Measurements from ENCODE around the gene TNFRSF13B. TPM values are rescaled to one million over a fixed set of nuclear protein-coding genes. Genes with fewer than 3 reads are reported as not detected.

TNFRSF13B gene
- not detected for total RNA-seq

DNA sequence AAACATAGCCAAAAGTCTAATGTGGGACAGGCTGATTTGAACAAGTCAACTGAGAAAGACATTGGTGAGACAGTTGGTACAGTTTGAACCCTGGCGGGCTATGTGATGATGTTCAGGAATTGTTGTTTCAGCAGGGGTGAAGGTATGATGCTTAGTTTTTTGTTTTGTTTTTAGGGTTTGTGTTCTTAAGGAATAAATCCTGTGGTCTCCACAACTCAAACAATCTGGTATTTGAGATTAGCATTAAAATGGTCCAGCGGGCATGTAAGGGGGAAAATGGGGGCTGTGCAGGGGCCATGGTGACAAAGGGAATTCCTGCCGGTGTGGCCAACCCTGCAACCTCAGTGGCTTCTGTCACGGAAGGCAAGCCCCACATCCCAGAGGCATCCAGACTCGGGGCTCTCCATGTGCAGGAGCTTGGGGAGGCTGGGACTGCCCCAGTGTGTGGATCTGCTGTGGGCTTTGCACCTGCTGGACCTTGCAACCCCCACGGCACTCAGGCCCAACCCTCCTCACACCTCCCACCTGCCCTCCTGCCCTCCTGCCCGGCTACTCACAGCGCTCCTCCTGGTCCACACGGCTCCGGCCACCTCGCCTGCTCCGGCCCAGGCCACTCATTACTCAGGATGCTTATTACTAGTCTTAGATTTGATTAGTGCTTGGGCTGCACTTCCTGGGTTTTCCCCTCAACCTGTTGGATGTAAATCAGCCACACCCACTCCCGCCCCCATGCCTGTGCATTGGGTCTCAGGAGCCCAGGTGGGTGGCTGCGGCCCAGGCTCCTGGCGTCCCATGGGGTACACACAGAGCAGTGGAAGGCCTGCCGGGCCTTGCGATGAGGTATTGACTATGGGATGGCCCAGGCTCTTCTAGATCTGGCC, at the start of gene TNFRSF13B:
TNFRSF13B (minus strand) TSS at position 661 of the 881 bp plus-strand sequence; CDS start at position 618, 43 bp downstream.
- Histone ChIP-seq H3K27ac (no peak within 1 kb of the TSS), H3K27me3 (no peaks in the 10 kb centered on the region), H3K36me3 (no peaks in the 10 kb centered on the region), H3K4me3 (no peak within 1 kb of the TSS), H3K9me3 (no peaks in the 10 kb centered on the region), H3K4me1 (no peaks in the 10 kb centered on the region)
- TF ChIP-seq, protein P1, sequence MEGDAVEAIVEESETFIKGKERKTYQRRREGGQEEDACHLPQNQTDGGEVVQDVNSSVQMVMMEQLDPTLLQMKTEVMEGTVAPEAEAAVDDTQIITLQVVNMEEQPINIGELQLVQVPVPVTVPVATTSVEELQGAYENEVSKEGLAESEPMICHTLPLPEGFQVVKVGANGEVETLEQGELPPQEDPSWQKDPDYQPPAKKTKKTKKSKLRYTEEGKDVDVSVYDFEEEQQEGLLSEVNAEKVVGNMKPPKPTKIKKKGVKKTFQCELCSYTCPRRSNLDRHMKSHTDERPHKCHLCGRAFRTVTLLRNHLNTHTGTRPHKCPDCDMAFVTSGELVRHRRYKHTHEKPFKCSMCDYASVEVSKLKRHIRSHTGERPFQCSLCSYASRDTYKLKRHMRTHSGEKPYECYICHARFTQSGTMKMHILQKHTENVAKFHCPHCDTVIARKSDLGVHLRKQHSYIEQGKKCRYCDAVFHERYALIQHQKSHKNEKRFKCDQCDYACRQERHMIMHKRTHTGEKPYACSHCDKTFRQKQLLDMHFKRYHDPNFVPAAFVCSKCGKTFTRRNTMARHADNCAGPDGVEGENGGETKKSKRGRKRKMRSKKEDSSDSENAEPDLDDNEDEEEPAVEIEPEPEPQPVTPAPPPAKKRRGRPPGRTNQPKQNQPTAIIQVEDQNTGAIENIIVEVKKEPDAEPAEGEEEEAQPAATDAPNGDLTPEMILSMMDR (IDR thresholded peaks at IDR 0.05), result no peak
- no peak for DNase-seq (ENCODE audit: low spot score in 2 of 2)
- intact Hi-C loops (cut with DNase I), result no loop called here

DNA sequence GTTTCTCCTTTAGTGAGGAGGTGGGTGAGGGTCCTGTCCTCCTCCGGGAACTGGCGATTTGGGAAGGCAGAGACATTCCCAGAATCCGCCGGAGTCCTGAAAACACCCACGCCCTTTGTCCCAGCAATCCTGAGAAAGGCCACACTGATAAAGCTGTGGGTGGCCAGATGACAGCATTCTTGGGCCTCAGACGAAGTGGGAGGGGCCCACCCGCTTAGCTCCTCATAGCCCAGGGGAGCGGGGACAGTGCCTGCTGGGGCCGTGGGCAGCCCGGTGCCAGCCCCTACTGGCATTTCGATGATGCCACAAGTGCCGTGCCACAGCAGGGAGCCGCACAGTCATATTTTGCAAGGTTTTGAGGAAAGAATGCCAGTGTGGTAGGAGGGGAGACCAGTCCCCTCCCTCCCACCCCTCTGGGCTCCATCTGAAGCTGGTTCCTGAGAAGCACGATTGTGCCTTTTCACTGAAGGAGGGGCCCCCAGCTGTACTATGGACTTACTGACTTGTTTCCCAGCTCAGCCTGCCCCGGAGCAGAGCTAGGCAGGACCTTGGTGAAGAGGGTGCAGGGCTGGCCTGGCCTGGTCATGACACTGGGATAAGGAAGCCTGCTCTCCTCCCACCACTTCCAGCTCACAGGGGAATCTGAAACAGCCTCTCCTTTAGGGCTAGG, 49.4 kb upstream of the TNFRSF13B start:
- TF ChIP-seq, protein P1 (IDR thresholded peaks at IDR 0.05), result no peak
- Histone ChIP-seq H3K27me3 (no peaks in the 10 kb centered on the region), H3K4me3 (peak overlapping the region in 1 of 2 donors; percentile 1), H3K4me1 (peaks cover 0 to 11% of the 10 kb centered on the region in 2 donors), H3K9me3 (no peaks in the 10 kb centered on the region), H3K36me3 (no peaks in the 10 kb centered on the region), H3K27ac (peak overlapping the region; percentile 51 to 77)
- intact Hi-C loops (cut with DNase I), result no loop called here
- peak in 1 of 2 donors; percentile 88 for DNase-seq (ENCODE audit: low spot score in 2 of 2)

DNA sequence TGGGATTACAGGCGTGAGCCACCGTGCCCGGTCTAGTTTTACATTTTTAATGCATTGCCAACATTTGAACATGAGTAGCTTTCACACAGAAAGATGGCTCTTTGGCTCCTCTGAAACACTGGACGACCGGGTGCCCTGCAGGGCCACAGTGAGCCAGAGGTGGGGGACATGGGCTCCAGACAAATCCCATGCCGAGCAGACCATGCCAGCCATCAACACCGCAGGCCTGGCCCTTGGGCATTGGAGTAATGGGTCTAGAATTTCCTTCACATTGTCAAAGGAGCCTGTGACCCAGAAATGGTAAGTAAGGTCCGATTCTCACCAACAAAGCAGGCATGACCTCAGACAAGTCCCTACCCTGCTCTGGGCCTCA, 48.9 kb upstream of the TNFRSF13B start:
- TF ChIP-seq, protein P1 (IDR thresholded peaks at IDR 0.05), result no peak
- Histone ChIP-seq H3K27me3 (no peaks in the 10 kb centered on the region), H3K27ac (peak overlapping the region; percentile 51 to 77), H3K9me3 (no peaks in the 10 kb centered on the region), H3K36me3 (no peaks in the 10 kb centered on the region), H3K4me3 (peak overlapping the region in 1 of 2 donors; percentile 1), H3K4me1 (peaks cover 0 to 11% of the 10 kb centered on the region in 2 donors)
- intact Hi-C loops (cut with DNase I), result no loop called here
- no peak for DNase-seq (ENCODE audit: low spot score in 2 of 2)

DNA sequence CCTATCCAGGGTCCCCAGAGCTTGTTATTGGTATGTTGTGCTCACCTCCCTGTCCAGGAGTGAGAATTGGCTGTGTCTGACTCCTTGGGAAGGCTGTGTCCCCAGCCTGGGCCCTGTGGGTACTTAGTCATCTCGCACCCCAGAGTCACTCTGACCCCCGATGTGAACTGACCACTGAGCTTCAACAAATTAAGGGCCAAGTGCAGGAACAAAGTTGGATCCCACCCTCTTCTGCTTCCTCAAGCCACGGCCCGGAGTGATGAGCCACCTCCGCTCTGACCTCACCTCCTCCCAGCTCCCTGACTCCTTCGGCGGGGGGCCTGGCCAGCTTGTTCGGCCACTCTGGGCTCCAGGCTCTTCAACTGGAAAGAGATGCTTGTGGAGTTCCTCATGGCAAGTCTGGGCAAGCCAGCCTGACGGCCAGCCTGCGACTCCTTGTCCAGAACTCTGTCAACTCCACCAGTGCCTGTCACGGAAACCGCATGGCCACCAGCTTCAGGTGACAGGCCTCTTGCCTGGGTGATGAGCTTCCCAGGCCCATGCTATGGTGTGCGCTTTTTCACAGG, 48.1 kb upstream of the TNFRSF13B start:
- intact Hi-C loops (cut with DNase I), result no loop called here
- Histone ChIP-seq H3K9me3 (no peaks in the 10 kb centered on the region), H3K27ac (no peak overlapping the region), H3K36me3 (no peaks in the 10 kb centered on the region), H3K4me3 (no peak overlapping the region), H3K27me3 (no peaks in the 10 kb centered on the region), H3K4me1 (peaks cover 0 to 11% of the 10 kb centered on the region in 2 donors)
- TF ChIP-seq, protein P1 (IDR thresholded peaks at IDR 0.05), result no peak
- DNase-seq (ENCODE audit: low spot score in 2 of 2), result no peak

DNA sequence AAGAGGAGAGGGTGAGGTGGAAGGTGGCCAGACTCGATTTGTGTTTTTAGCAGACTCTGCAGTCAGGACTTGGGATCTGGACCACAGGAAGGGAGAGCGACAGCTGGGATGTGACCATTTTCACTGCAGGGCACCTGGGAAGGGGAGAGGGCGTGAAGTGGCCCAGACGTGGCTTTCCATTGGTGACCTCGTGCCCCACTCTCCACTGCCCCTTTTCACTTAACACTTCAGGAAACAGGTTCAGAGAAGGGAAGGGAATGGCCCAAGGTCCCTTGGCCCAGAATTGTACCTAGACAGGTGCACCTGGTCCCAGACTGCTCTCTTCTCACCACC, 47.5 kb upstream of the TNFRSF13B start:
- Histone ChIP-seq H3K9me3 (no peaks in the 10 kb centered on the region), H3K36me3 (no peaks in the 10 kb centered on the region), H3K4me1 (peaks cover 0 to 11% of the 10 kb centered on the region in 2 donors), H3K27me3 (no peaks in the 10 kb centered on the region), H3K4me3 (no peak overlapping the region), H3K27ac (no peak overlapping the region)
- TF ChIP-seq, protein P1 (IDR thresholded peaks at IDR 0.05), result no peak
- DNase-seq (ENCODE audit: low spot score in 2 of 2), result no peak
- intact Hi-C loops (cut with DNase I), result no loop called here
